MM.1S (cell line): ENCODE measurements around the gene FAM184A.

ENCODE experiments used
- EZH2 ChIP-seq: fragments of 300-600 bp; sonication (generic); optimal IDR thresholded peaks from 2 replicates; pipeline ENCODE3; 2017; ENCODE audit warnings: low read depth, mild to moderate bottlenecking, antibody characterized with exemption, low read length, mixed read lengths
- EZH2phosphoT487 ChIP-seq: fragments of 300-600 bp; sonication (generic); IDR thresholded peaks from 2 replicates; pipeline ENCODE4 v1.6.1; 2018; ENCODE audit warnings: antibody characterized with exemption, low read length
- TF ChIP-seq, protein P1 (sequence below): fragments of 300-600 bp; sonication (generic); IDR thresholded peaks from 2 replicates; pipeline ENCODE4 v1.5.1; 2016; ENCODE audit warnings: antibody characterized with exemption, low read length, mixed read lengths

DNA sequence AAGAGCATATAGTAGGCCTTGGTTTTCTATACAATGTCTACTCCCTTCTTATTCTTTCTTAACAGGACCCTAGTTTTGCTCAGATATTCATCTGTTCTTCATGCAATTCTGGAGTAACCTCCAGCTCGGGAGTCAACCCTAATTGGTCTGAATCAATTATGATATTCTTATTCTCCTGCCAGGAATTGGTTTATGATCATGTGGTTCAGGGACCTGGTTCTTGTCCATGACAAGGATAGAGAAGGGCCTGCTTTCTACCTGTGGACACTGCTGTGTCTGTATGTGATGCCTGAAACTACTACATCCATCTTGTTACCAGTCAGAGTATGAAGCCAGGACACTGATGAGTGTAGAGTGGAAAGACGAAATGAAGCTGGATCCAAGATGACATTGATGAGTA lies 24.4 kb upstream of the FAM184A start:
- TF ChIP-seq, protein P1, sequence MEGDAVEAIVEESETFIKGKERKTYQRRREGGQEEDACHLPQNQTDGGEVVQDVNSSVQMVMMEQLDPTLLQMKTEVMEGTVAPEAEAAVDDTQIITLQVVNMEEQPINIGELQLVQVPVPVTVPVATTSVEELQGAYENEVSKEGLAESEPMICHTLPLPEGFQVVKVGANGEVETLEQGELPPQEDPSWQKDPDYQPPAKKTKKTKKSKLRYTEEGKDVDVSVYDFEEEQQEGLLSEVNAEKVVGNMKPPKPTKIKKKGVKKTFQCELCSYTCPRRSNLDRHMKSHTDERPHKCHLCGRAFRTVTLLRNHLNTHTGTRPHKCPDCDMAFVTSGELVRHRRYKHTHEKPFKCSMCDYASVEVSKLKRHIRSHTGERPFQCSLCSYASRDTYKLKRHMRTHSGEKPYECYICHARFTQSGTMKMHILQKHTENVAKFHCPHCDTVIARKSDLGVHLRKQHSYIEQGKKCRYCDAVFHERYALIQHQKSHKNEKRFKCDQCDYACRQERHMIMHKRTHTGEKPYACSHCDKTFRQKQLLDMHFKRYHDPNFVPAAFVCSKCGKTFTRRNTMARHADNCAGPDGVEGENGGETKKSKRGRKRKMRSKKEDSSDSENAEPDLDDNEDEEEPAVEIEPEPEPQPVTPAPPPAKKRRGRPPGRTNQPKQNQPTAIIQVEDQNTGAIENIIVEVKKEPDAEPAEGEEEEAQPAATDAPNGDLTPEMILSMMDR, result no peak
- TF ChIP-seq EZH2 (no peak), EZH2phosphoT487 (no peak)
